H9 (cell line): ENCODE data around the gene DTNA. TPM values are rescaled to one million over a fixed set of nuclear protein-coding genes. Genes with fewer than 3 reads are reported as not detected.

Experiments used
- DNase-seq: peaks from one replicate; pipeline ENCODE4 v3.0.0-alpha.2; 2017
- H2AFZ ChIP-seq: one replicate; pipeline ENCODE4 v1.6.1; 2013; ENCODE audit warnings: mild to moderate bottlenecking, low read length, control low read depth, moderate library complexity
- H2AK5ac ChIP-seq: 2 replicates; pipeline ENCODE4 v1.6.1; 2013; ENCODE audit warnings: low read length, control low read depth, mixed read lengths; ENCODE audit not compliant: insufficient read length
- H2BK120ac ChIP-seq: one replicate; pipeline ENCODE4 v1.6.1; 2013; ENCODE audit warnings: low read depth, mild to moderate bottlenecking, low read length, control low read depth, inconsistent platforms; ENCODE audit not compliant: poor library complexity, severe bottlenecking
- H2BK12ac ChIP-seq: 2 replicates; pipeline ENCODE4 v1.6.1; 2013; ENCODE audit warnings: low read length, control low read depth, mixed read lengths, low read depth; ENCODE audit not compliant: insufficient read length
- H2BK15ac ChIP-seq: 2 replicates; pipeline ENCODE4 v1.6.1; 2013; ENCODE audit warnings: low read depth, low read length, control low read depth
- H2BK20ac ChIP-seq: one replicate; pipeline ENCODE4 v1.6.1; 2013; ENCODE audit warnings: low read depth, mild to moderate bottlenecking, low read length, control low read depth, inconsistent platforms; ENCODE audit not compliant: poor library complexity, severe bottlenecking
- H2BK5ac ChIP-seq: 2 replicates; pipeline ENCODE4 v1.6.1; 2013; ENCODE audit warnings: low read length, control low read depth, mixed read lengths; ENCODE audit not compliant: insufficient read length
- H3K14ac ChIP-seq: 2 replicates; pipeline ENCODE4 v1.6.1; 2013; ENCODE audit warnings: low read length, control low read depth; ENCODE audit not compliant: insufficient read depth
- H3K18ac ChIP-seq: 2 replicates; pipeline ENCODE4 v1.6.1; 2013; ENCODE audit warnings: low read depth, mild to moderate bottlenecking, mixed read lengths, low read length, control low read depth; ENCODE audit not compliant: insufficient read length
- H3K23ac ChIP-seq: 2 replicates; pipeline ENCODE4 v1.6.1; 2013; ENCODE audit warnings: low read length, control low read depth, mixed read lengths, low read depth; ENCODE audit not compliant: insufficient read length
- H3K23me2 ChIP-seq: 2 replicates; pipeline ENCODE4 v1.6.1; 2013; ENCODE audit warnings: low read depth, mild to moderate bottlenecking, mixed read lengths, low read length, control low read depth; ENCODE audit not compliant: insufficient read length, poor library complexity, severe bottlenecking
- H3K27ac ChIP-seq: 2 replicates; pipeline ENCODE4 v1.5.1; 2013; ENCODE audit warnings: low read length, control low read depth, mixed read lengths, low read depth; ENCODE audit not compliant: insufficient read length
- H3K27me3 ChIP-seq: 2 replicates; pipeline ENCODE4 v1.6.1; 2013; ENCODE audit warnings: low read length, control low read depth, inconsistent platforms; ENCODE audit not compliant: insufficient read depth
- H3K4ac ChIP-seq: 2 replicates; pipeline ENCODE4 v1.6.1; 2013; ENCODE audit warnings: low read depth, mild to moderate bottlenecking, control low read depth, inconsistent platforms, low read length, moderate library complexity
- H3K4me1 ChIP-seq: 2 replicates; pipeline ENCODE4 v1.6.1; 2013; ENCODE audit warnings: low read length, control low read depth, inconsistent platforms; ENCODE audit not compliant: insufficient read depth
- H3K4me2 ChIP-seq: 2 replicates; pipeline ENCODE4 v1.6.1; 2013; ENCODE audit warnings: low read length, control low read depth, mixed read lengths; ENCODE audit not compliant: insufficient read length, insufficient read depth
- H3K56ac ChIP-seq: 2 replicates; pipeline ENCODE4 v1.6.1; 2013; ENCODE audit warnings: low read depth, mild to moderate bottlenecking, mixed read lengths, low read length, control low read depth; ENCODE audit not compliant: insufficient read length
- H3K79me1 ChIP-seq: 2 replicates; pipeline ENCODE4 v1.6.1; 2013; ENCODE audit warnings: low read depth, mild to moderate bottlenecking, moderate library complexity, low read length, control low read depth, inconsistent platforms; ENCODE audit not compliant: insufficient read depth, poor library complexity, severe bottlenecking
- H3K79me2 ChIP-seq: 2 replicates; pipeline ENCODE4 v1.6.1; 2013; ENCODE audit warnings: low read length, control low read depth, inconsistent platforms; ENCODE audit not compliant: insufficient read depth
- H3K9ac ChIP-seq: 2 replicates; pipeline ENCODE4 v1.6.1; 2013; ENCODE audit warnings: low read length, control low read depth, mixed read lengths; ENCODE audit not compliant: insufficient read length; ENCODE audit errors: extremely low read depth
- H3K9me3 ChIP-seq: one replicate; pipeline ENCODE4 v1.6.1; 2013; ENCODE audit warnings: low read depth, low read length, inconsistent platforms; ENCODE audit not compliant: control insufficient read depth
- H3T11ph ChIP-seq: one replicate; pipeline ENCODE4 v1.6.1; 2013; ENCODE audit warnings: mild to moderate bottlenecking, low read length, control low read depth, inconsistent platforms
- H4K20me1 ChIP-seq: one replicate; pipeline ENCODE4 v1.6.1; 2013; ENCODE audit not compliant: control insufficient read depth, insufficient read length, insufficient read depth
- H4K5ac ChIP-seq: 2 replicates; pipeline ENCODE4 v1.6.1; 2013; ENCODE audit warnings: low read depth, mild to moderate bottlenecking, mixed read lengths, low read length, control low read depth; ENCODE audit not compliant: insufficient read length
- H4K8ac ChIP-seq: replicated peaks from 2 replicates; pipeline ENCODE4 v1.6.1; 2013; ENCODE audit warnings: low read length, control low read depth, mixed read lengths, low read depth; ENCODE audit not compliant: insufficient read length
- H4K91ac ChIP-seq: 2 replicates; pipeline ENCODE4 v1.6.1; 2013; ENCODE audit warnings: low read depth, mild to moderate bottlenecking, moderate library complexity, mixed read lengths, low read length, control low read depth; ENCODE audit not compliant: insufficient read length
- H3K27ac Mint-ChIP-seq, 3 experiments: 2 replicates in 2 of 3; 3 replicates in 1 of 3; pipeline ENCODE4 v1.8.0; 2020 to 2021; ENCODE audit warnings: mixed read lengths in 3 of 3, mild to moderate bottlenecking in 1 of 3, moderate library complexity in 1 of 3
- H3K27me3 Mint-ChIP-seq: 2 replicates; pipeline ENCODE4 v1.8.0; 2021; ENCODE audit warnings: low read depth, mild to moderate bottlenecking, moderate library complexity, mixed read lengths
- H3K36me3 Mint-ChIP-seq, 3 experiments: 2 replicates in 2 of 3; 3 replicates in 1 of 3; pipeline ENCODE4 v1.8.0; 2020 to 2021; ENCODE audit warnings: low read depth in 3 of 3, mixed read lengths in 3 of 3; ENCODE audit not compliant: insufficient read depth in 1 of 3
- H3K4me1 Mint-ChIP-seq, 2 experiments: 2 replicates each; pipeline ENCODE4 v1.8.0; 2020; ENCODE audit warnings: mixed read lengths in 2 of 2
- H3K4me3 Mint-ChIP-seq, 2 experiments: 2 replicates in 1 of 2; 3 replicates in 1 of 2; pipeline ENCODE4 v1.8.0; 2020 to 2021; ENCODE audit warnings: mild to moderate bottlenecking in 2 of 2, mixed read lengths in 2 of 2, moderate library complexity in 1 of 2
- H3K9me3 Mint-ChIP-seq, 2 experiments: 2 replicates in 1 of 2; 3 replicates in 1 of 2; pipeline ENCODE4 v1.8.0; 2020; ENCODE audit warnings: mild to moderate bottlenecking in 2 of 2, mixed read lengths in 2 of 2, moderate library complexity in 1 of 2
- WGBS: extraction: QIAGEN DNeasy Blood & Tissue Kit; methylation state at CpG from one replicate; pipeline ENCODE4 v1.1.7; 2013; ENCODE audit warnings: missing lambda C conversion rate, low lambda C conversion rate, mixed read lengths; ENCODE audit not compliant: insufficient read length; ENCODE audit errors: extremely low coverage; 5-methylcytosine and 5-hydroxymethylcytosine counted together
- total RNA-seq: library from RNA; stranded (reverse); gene quantifications from 2 replicates; pipeline ENCODE4 v1.2.1, GENCODE V29; 2021
- TF ChIP-seq, protein P1 (sequence below): fragments of 200-600 bp; sonication (generic); conservative IDR thresholded peaks from 3 replicates; pipeline ENCODE4 v1.8.0; 2021; ENCODE audit warnings: antibody characterized with exemption, mild to moderate bottlenecking

The DTNA gene
- total RNA-seq, 1 experiment from 2014 or later = 25.5 TPM

GRCh38 chr18:34821669-34822210 is 111.6 kb downstream of the DTNA start:
- no peak overlapping the region for H3K27ac Mint-ChIP-seq
- Histone ChIP-seq H2BK120ac (no peak overlapping the region), H2AK5ac (no peak overlapping the region), H3K9ac (no peak overlapping the region), H3K4me2 (no peak overlapping the region), H2BK5ac (no peak overlapping the region), H3K27ac (no peak overlapping the region), H3K56ac (no peak overlapping the region), H3K27me3 (no peaks in the 10 kb centered on the region), H3K79me2 (no peaks in the 10 kb centered on the region), H4K20me1 (no peaks in the 10 kb centered on the region), H2BK12ac (no peak overlapping the region), H3K9me3 (no peaks in the 10 kb centered on the region), H2BK15ac (no peak overlapping the region), H2AFZ (no peak overlapping the region), H3K23ac (no peak overlapping the region), H3K23me2 (no peaks in the 10 kb centered on the region), H3K14ac (no peak overlapping the region), H4K8ac (no peak overlapping the region), H4K91ac (no peak overlapping the region), H4K5ac (no peak overlapping the region), H3K4ac (no peak overlapping the region), H2BK20ac (no peak overlapping the region), H3K4me1 (no peaks in the 10 kb centered on the region), H3K18ac (no peak overlapping the region), H3T11ph (no peak overlapping the region), H3K79me1 (no peaks in the 10 kb centered on the region)
- WGBS = no CpG with 5 or more reads among the region's 6 CpGs
- no peaks in the 10 kb centered on the region for H3K27me3 Mint-ChIP-seq
- DNase-seq = no peak
- TF ChIP-seq, protein P1, sequence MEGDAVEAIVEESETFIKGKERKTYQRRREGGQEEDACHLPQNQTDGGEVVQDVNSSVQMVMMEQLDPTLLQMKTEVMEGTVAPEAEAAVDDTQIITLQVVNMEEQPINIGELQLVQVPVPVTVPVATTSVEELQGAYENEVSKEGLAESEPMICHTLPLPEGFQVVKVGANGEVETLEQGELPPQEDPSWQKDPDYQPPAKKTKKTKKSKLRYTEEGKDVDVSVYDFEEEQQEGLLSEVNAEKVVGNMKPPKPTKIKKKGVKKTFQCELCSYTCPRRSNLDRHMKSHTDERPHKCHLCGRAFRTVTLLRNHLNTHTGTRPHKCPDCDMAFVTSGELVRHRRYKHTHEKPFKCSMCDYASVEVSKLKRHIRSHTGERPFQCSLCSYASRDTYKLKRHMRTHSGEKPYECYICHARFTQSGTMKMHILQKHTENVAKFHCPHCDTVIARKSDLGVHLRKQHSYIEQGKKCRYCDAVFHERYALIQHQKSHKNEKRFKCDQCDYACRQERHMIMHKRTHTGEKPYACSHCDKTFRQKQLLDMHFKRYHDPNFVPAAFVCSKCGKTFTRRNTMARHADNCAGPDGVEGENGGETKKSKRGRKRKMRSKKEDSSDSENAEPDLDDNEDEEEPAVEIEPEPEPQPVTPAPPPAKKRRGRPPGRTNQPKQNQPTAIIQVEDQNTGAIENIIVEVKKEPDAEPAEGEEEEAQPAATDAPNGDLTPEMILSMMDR = peak; percentile 37; the same call in 2 of the 3 replicates
- no peak overlapping the region for H3K4me3 Mint-ChIP-seq
- peaks cover 0 to 4% (median 0%) of the 10 kb centered on the region in 3 experiments; a peak in 1 of 7 replicates for H3K36me3 Mint-ChIP-seq
- H3K9me3 Mint-ChIP-seq = no peaks in the 10 kb centered on the region
- H3K4me1 Mint-ChIP-seq = peaks cover 6 to 10% of the 10 kb centered on the region in 2 experiments
